Lung (tissue), 12 donors: ENCODE results near the gene MYOM1. TPM values are rescaled to one million over a fixed set of nuclear protein-coding genes. Genes with fewer than 3 reads are reported as not detected.

Source experiments
- ATAC-seq: fragments of 200-7000 bp; cut with Tn5 transposase; one replicate; pipeline ENCODE4 v1.9.1; 2020; ENCODE audit warnings: moderate number of reproducible peaks; ENCODE audit not compliant: insufficient read depth, low FRiP score
- DNase-seq, 3 donors: peaks; one replicate each; pipeline ENCODE4 v3.0.0-alpha.2; 2013 to 2017
- H3K27ac ChIP-seq, 2 donors: one replicate each; pipeline ENCODE4 v1.5.1; 2013; ENCODE audit warnings: mild to moderate bottlenecking in 2 of 2, moderate library complexity in 2 of 2, control low read depth in 1 of 2, inconsistent platforms in 1 of 2, low read depth in 1 of 2, low read length in 1 of 2
- H3K27me3 ChIP-seq, 3 donors: one replicate each; pipeline ENCODE4 v1.5.1; 2013; ENCODE audit warnings: low read length in 2 of 3; ENCODE audit not compliant: control insufficient read depth in 3 of 3, insufficient read depth in 3 of 3
- H3K36me3 ChIP-seq, 4 donors: one replicate each; pipeline ENCODE4 v1.5.1; 2013; ENCODE audit warnings: low read length in 4 of 4, mild to moderate bottlenecking in 1 of 4, moderate library complexity in 1 of 4; ENCODE audit not compliant: control insufficient read depth in 4 of 4, insufficient read depth in 4 of 4
- H3K4me1 ChIP-seq, 5 donors: one replicate each; pipeline ENCODE4 v1.5.1; 2013; ENCODE audit warnings: low read length in 5 of 5, mild to moderate bottlenecking in 2 of 5, moderate library complexity in 1 of 5; ENCODE audit not compliant: control insufficient read depth in 5 of 5, insufficient read depth in 5 of 5
- H3K4me3 ChIP-seq: one replicate; pipeline ENCODE4 v1.5.1; 2013; ENCODE audit warnings: mild to moderate bottlenecking, control low read depth, moderate library complexity
- H3K9ac ChIP-seq, 2 donors: one replicate each; pipeline ENCODE4 v1.5.1; 2013; ENCODE audit warnings: low read length in 2 of 2, control low read depth in 1 of 2; ENCODE audit not compliant: insufficient read depth in 1 of 2
- H3K9me3 ChIP-seq, 4 donors: one replicate each; pipeline ENCODE4 v1.5.1; 2013; ENCODE audit warnings: low read length in 3 of 4, mild to moderate bottlenecking in 1 of 4, moderate library complexity in 1 of 4; ENCODE audit not compliant: control insufficient read depth in 4 of 4, insufficient read depth in 3 of 4
- CTCF ChIP-seq: IDR thresholded peaks from 2 replicates; pipeline ENCODE4 v1.5.1; 2012; ENCODE audit warnings: mild to moderate bottlenecking; ENCODE audit errors: control extremely low read depth, extremely low read depth
- WGBS, 2 donors: extraction: QIAGEN DNeasy Blood & Tissue Kit; methylation state at CpG; one replicate each; pipeline ENCODE4 v1.1.7; 2013; 5-methylcytosine and 5-hydroxymethylcytosine counted together
- polyA plus RNA-seq, 2 donors: library from polyadenylated mRNA; stranded (reverse); fragments of 200-250 nt; gene quantifications; one replicate each; pipeline ENCODE4 v1.2.1, GENCODE V29; 2013
- total RNA-seq, 2 donors: library from RNA; depleted of rRNA in 1 of 2; stranded (reverse); fragments of >200 nt in 1 of 2; gene quantifications; one replicate each; pipeline ENCODE4 v1.2.1, GENCODE V29; 2014 to 2021
- donor health status: control.
- donor health status: control.
- donor health status: Bipolar disorder and iron deficiency.
- donor health status: healthy.
- donor health status: DM: yes; HTN: yes; CAD: no.

MYOM1 gene
- total and polyA plus RNA-seq, 4 donors = 0.61 to 4.6 (median 1.3) TPM

- Histone ChIP-seq H3K9me3 (no peaks in the 10 kb centered on the region), H3K36me3 (peaks cover 0 to 25% (median 0%) of the 10 kb centered on the region in 4 donors), H3K4me3 (no peak overlapping the region), H3K4me1 (peaks cover 0 to 8% (median 0%) of the 10 kb centered on the region in 5 donors), H3K9ac (no peak overlapping the region), H3K27me3 (no peaks in the 10 kb centered on the region), H3K27ac (peak overlapping the region in 1 of 2 donors; percentile 14)
- peak; percentile 64 for TF ChIP-seq CTCF
- DNase-seq (peak; percentile 89 to 92 (median 91)), ATAC-seq (peak; percentile 83)
- WGBS, 2 donors = 18 to 24% methylated on average over 16 of the region's 16 CpGs
Measured at GRCh38 chr18:3129053-3129864, 90.5 kb downstream of the MYOM1 start.

GRCh38 chr18:3126457-3127097 lies 93.2 kb downstream of the MYOM1 start:
- H3K4me3 ChIP-seq = no peak overlapping the region
- peaks cover 0 to 17% (median 0%) of the 10 kb centered on the region in 4 donors for H3K36me3 ChIP-seq
- 94 to 95% methylated on average over 9 of the region's 9 CpGs for WGBS, 2 donors
- no peak overlapping the region for H3K27ac ChIP-seq
- DNase-seq = no peak
- no peaks in the 10 kb centered on the region for H3K9me3 ChIP-seq
- TF ChIP-seq CTCF = no peak
- no peak overlapping the region for H3K9ac ChIP-seq
- ATAC-seq = no peak
- H3K4me1 ChIP-seq = peaks cover 0 to 3% (median 0%) of the 10 kb centered on the region in 5 donors
- H3K27me3 ChIP-seq = no peaks in the 10 kb centered on the region

- DNase-seq (no peak), ATAC-seq (no peak)
- 98 to 100% methylated on average over 1 of the region's 1 CpG for WGBS, 2 donors
- H3K36me3 ChIP-seq = peaks cover 0 to 16% (median 0%) of the 10 kb centered on the region in 4 donors
- H3K4me3 ChIP-seq = no peak overlapping the region
- TF ChIP-seq CTCF = no peak
- no peaks in the 10 kb centered on the region for H3K27me3 ChIP-seq
- H3K9me3 ChIP-seq = no peaks in the 10 kb centered on the region
- H3K9ac ChIP-seq = no peak overlapping the region
- H3K4me1 ChIP-seq = peaks cover 0 to 4% (median 0%) of the 10 kb centered on the region in 5 donors
- no peak overlapping the region for H3K27ac ChIP-seq
Measured at GRCh38 chr18:3124822-3125221, 94.9 kb downstream of the MYOM1 start.
